GM20000 (cell line): ENCODE results near the gene GNB3.

Experiments used
- DNase-seq: peaks from one replicate; pipeline ENCODE4 v3.0.0; 2012; ENCODE audit warnings: low spot score
- TF ChIP-seq, protein P1 (sequence below): IDR thresholded peaks from 2 replicates; pipeline ENCODE4 v1.5.1; 2012; ENCODE audit warnings: mild to moderate bottlenecking, control low read depth; ENCODE audit errors: extremely low read depth, missing control alignments

Gene GNB3

DNA sequence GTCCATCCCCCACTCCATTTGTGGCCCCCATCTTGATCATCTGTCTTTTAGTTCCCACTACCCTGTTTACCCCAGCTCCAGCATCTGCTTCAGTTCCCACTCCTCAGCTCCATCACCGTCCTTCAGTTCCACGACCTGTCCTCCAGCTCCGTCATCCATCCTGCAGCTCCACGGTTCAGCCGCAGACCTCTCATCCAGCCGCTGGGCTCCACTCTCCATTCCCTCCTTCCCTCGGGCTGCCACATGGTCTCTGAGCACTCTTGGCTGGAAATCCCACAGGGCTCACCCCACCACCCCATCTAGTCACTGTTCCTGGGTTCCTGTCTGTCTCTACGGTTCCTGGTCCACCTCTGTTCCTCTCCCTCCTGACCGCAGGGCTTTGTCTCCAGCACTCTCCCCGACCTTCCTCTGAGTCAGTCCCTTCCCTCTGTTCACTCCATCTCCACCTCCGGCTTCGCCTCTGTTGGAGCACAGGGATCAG is 15.8 kb upstream of the GNB3 start:
- TF ChIP-seq, protein P1, sequence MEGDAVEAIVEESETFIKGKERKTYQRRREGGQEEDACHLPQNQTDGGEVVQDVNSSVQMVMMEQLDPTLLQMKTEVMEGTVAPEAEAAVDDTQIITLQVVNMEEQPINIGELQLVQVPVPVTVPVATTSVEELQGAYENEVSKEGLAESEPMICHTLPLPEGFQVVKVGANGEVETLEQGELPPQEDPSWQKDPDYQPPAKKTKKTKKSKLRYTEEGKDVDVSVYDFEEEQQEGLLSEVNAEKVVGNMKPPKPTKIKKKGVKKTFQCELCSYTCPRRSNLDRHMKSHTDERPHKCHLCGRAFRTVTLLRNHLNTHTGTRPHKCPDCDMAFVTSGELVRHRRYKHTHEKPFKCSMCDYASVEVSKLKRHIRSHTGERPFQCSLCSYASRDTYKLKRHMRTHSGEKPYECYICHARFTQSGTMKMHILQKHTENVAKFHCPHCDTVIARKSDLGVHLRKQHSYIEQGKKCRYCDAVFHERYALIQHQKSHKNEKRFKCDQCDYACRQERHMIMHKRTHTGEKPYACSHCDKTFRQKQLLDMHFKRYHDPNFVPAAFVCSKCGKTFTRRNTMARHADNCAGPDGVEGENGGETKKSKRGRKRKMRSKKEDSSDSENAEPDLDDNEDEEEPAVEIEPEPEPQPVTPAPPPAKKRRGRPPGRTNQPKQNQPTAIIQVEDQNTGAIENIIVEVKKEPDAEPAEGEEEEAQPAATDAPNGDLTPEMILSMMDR, result no peak
- no peak for DNase-seq

DNA sequence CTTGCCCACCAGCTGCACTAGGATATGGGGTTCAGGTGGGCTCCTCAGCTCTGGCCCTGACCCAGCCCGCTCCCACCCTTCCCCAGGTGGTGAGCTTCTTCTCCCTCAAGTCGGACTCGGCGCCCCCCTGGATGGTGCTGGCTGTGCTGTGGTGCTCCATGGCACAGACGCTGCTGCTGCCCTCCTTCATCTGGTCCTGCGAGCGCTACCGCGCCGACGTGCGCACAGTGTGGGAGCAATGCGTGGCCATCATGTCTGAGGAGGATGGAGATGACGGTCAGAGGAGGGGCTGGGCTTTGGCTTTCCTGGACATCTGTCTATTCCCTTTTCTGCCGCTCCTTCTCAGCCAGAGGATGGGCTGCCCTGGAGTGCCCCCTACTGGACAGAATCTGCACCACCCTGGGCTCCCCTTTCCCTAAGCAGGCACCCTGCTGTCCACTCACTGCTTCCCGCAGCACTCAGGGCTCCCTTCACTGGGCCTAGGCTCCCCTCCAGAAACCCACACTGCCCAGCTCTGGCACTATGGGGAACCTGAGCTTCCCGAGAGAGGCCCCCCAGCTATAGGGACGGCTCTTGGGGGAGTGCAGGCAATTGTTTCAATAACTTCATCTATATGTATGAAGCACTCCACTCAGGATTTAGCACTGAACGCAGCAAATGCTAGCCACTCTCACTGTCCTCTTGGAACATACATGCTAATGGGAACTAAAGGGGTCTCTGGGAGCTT is 15.2 kb upstream of the GNB3 start:
- peak; percentile 94 for DNase-seq
- TF ChIP-seq, protein P1, result peak; percentile 88

DNA sequence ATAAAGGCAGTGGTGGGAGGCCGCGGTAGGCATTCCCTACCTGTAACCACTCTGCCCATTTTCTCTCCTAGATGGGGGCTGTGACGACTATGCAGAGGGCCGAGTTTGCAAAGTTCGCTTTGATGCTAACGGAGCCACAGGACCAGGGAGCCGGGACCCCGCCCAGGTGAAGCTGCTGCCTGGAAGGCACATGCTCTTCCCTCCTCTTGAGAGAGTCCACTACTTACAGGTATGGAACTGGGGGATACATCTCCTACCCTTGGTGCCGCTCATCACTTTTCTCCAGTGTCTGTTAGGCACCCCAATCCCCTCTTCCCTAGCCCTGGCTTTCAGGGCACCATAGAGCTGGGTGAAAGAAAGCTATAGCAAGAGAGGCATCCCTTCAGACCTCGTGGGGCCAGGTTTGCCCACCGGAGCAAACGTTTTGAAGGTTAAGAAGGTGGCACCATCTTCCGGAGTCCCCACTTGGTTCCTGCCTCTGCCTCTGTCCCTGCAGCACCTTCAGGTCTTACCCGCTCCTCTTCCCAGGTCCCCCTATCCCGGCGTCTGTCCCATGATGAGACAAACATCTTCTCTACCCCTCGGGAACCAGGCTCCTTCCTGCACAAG is 14.5 kb upstream of the GNB3 start:
- TF ChIP-seq, protein P1, result no peak
- no peak for DNase-seq

GRCh38 chr12:6826734-6827436 is 13.8 kb upstream of the GNB3 start:
- no peak for DNase-seq

GRCh38 chr12:6827437-6827911 is 13.3 kb upstream of the GNB3 start:
- peak; percentile 71 for DNase-seq
- TF ChIP-seq, protein P1, result no peak

More at GRCh38 chr12:6826734-6827436, 13.8 kb upstream of the GNB3 start:
- TF ChIP-seq, protein P1, result no peak

- TF ChIP-seq, protein P1, result no peak
- DNase-seq, result peak; percentile 59
Measured at GRCh38 chr12:6827982-6828780, 12.5 kb upstream of the GNB3 start, which contains the start of gene P3H3. TSS of gene P3H3 (plus strand) at chr12:6828407. CDS start at chr12:6828441, 34 bp downstream.
